HPDE6-E6E7 (cell line): ENCODE results near the gene KBTBD4.

Experiments
- DNase-seq: peaks from one replicate; pipeline ENCODE4 v3.0.0; 2011; ENCODE audit warnings: missing footprints; ENCODE audit errors: extremely low spot score

The KBTBD4 gene

GRCh38 chr11:47578524-47579494, at the start of gene KBTBD4, which contains the start of gene NDUFS3:
Gene KBTBD4, minus strand, starts transcription at chr11:47578970. Its CDS starts 19 bp downstream, at chr11:47578951.
Gene NDUFS3, plus strand, starts transcription at chr11:47579074. Its CDS starts 18 bp downstream, at chr11:47579092.
- DNase-seq = peak; percentile 87

- no peak for DNase-seq
These were observed 49.3 kb upstream of the KBTBD4 start for GRCh38 chr11:47628026-47628425.

GRCh38 chr11:47626234-47626633, 47.5 kb upstream of the KBTBD4 start:
- no peak for DNase-seq

- DNase-seq = no peak
These were observed 42.1 kb upstream of the KBTBD4 start for GRCh38 chr11:47620836-47621378.

- no peak for DNase-seq
These were observed 38.6 kb upstream of the KBTBD4 start for GRCh38 chr11:47617417-47617809.

- DNase-seq = no peak
These were observed 38.1 kb upstream of the KBTBD4 start for GRCh38 chr11:47616726-47617416.

GRCh38 chr11:47615249-47615648, 36.5 kb upstream of the KBTBD4 start:
- no peak for DNase-seq

- DNase-seq = no peak
These were observed 32.6 kb upstream of the KBTBD4 start for GRCh38 chr11:47611348-47611794.

- no peak for DNase-seq
These were observed 30.9 kb upstream of the KBTBD4 start for GRCh38 chr11:47609675-47610074.

GRCh38 chr11:47607380-47607779, 28.6 kb upstream of the KBTBD4 start:
- no peak for DNase-seq

- DNase-seq = no peak
These were observed 28.0 kb upstream of the KBTBD4 start for GRCh38 chr11:47606731-47607130.

- DNase-seq = no peak
These were observed 27.2 kb upstream of the KBTBD4 start for GRCh38 chr11:47605921-47606320.

GRCh38 chr11:47603295-47603694, 24.5 kb upstream of the KBTBD4 start:
- no peak for DNase-seq

- DNase-seq = no peak
These were observed 21.1 kb upstream of the KBTBD4 start for GRCh38 chr11:47599902-47600301.

- DNase-seq = no peak
These were observed 17.2 kb upstream of the KBTBD4 start for GRCh38 chr11:47595967-47596366.

GRCh38 chr11:47595029-47595428, 16.3 kb upstream of the KBTBD4 start:
- DNase-seq = no peak

- no peak for DNase-seq
These were observed 15.4 kb upstream of the KBTBD4 start, which contains the start of gene C1QTNF4 for GRCh38 chr11:47593934-47594855. Gene C1QTNF4, minus strand, starts transcription at chr11:47594411. Its CDS starts 3,601 bp downstream, at chr11:47590810.

GRCh38 chr11:47593492-47593933, 14.7 kb upstream of the KBTBD4 start:
- no peak for DNase-seq

- no peak for DNase-seq
These were observed 14.2 kb upstream of the KBTBD4 start for GRCh38 chr11:47592970-47593369.

GRCh38 chr11:47592251-47592650, 13.5 kb upstream of the KBTBD4 start:
- DNase-seq = no peak

- DNase-seq = no peak
These were observed 13.0 kb upstream of the KBTBD4 start for GRCh38 chr11:47591764-47592163.
